WTC11 (cell line): ENCODE data around the gene VSIG10. TPM values are rescaled to one million over a fixed set of nuclear protein-coding genes. Genes with fewer than 3 reads are reported as not detected.
A peak's percentile ranks its signal among the peaks of the same experiment; 100 is the strongest.

Source experiments
- ATAC-seq: fragments of 200-7000 bp; cut with Tn5 transposase; 2 replicates; pipeline ENCODE4 v1.10.0; 2021; ENCODE audit warnings: mild to moderate bottlenecking, moderate library complexity
- CTCF ChIA-PET: fragments of 300-600 bp; sonication (Branson Sonifier 250); formaldehyde crosslinking; loops from one replicate; lab custom pipeline; 2021; ENCODE audit warnings: antibody characterized with exemption; lab: Charles Lee
- POLR2A ChIA-PET: fragments of 350-600 bp; sonication (Branson Sonifier 250); formaldehyde crosslinking; loops from one replicate; lab custom pipeline; 2021; ENCODE audit warnings: antibody characterized with exemption; lab: Charles Lee
- DNase-seq: peaks from one replicate; pipeline ENCODE4 v3.0.0; 2021; ENCODE audit warnings: low spot score
- H3K27ac Mint-ChIP-seq: 2 replicates; pipeline ENCODE4 v1.8.0; 2021; ENCODE audit warnings: mixed read lengths
- H3K27me3 Mint-ChIP-seq: 2 replicates; pipeline ENCODE4 v1.8.0; 2021; ENCODE audit warnings: low read depth, mild to moderate bottlenecking, moderate library complexity, mixed read lengths
- H3K36me3 Mint-ChIP-seq: 2 replicates; pipeline ENCODE4 v1.8.0; 2021; ENCODE audit warnings: mixed read lengths
- H3K4me1 Mint-ChIP-seq: 2 replicates; pipeline ENCODE4 v1.8.0; 2022; ENCODE audit warnings: mixed read lengths
- H3K4me3 Mint-ChIP-seq: 2 replicates; pipeline ENCODE4 v1.8.0; 2021; ENCODE audit warnings: mild to moderate bottlenecking, moderate library complexity, mixed read lengths
- H3K9me3 Mint-ChIP-seq: 2 replicates; pipeline ENCODE4 v1.8.0; 2021; ENCODE audit warnings: mixed read lengths
- ATF1 ChIP-seq: sonication (generic); formaldehyde crosslinking; IDR thresholded peaks from 2 replicates; pipeline ENCODE4 v1.8.1; 2023; ENCODE audit warnings: mild to moderate bottlenecking, moderate library complexity, missing genetic modification reagents
- CREM ChIP-seq: sonication (generic); formaldehyde crosslinking; IDR thresholded peaks from 2 replicates; pipeline ENCODE4 v1.8.1; 2022; ENCODE audit warnings: mild to moderate bottlenecking, missing genetic modification reagents, moderate library complexity
- ELF4 ChIP-seq: sonication (generic); formaldehyde crosslinking; IDR thresholded peaks from 2 replicates; pipeline ENCODE4 v1.8.1; 2022; ENCODE audit warnings: low read depth, mild to moderate bottlenecking, moderate library complexity, missing genetic modification reagents
- ETV6 ChIP-seq: sonication (generic); formaldehyde crosslinking; IDR thresholded peaks from 2 replicates; pipeline ENCODE4 v1.8.1; 2022; ENCODE audit warnings: mild to moderate bottlenecking, missing genetic modification reagents
- HMGA2 ChIP-seq: fragments of 250-450 bp; sonication (Bioruptor Pico); IDR thresholded peaks from 2 replicates; pipeline ENCODE4 v1.4.0; 2021; ENCODE audit warnings: mild to moderate bottlenecking, moderate library complexity
- KAT7 ChIP-seq: sonication (generic); formaldehyde crosslinking; IDR thresholded peaks from 2 replicates; pipeline ENCODE4 v1.8.1; 2023; ENCODE audit warnings: missing genetic modification reagents, mild to moderate bottlenecking, borderline replicate concordance
- NFATC4 ChIP-seq: fragments of 250-450 bp; sonication (Bioruptor Pico); IDR thresholded peaks from 2 replicates; pipeline ENCODE4 v1.9.0; 2021; ENCODE audit warnings: mild to moderate bottlenecking
- NR1H2 ChIP-seq: sonication (generic); formaldehyde crosslinking; IDR thresholded peaks from 2 replicates; pipeline ENCODE4 v1.9.0; 2021; ENCODE audit warnings: mild to moderate bottlenecking, moderate library complexity, missing genetic modification reagents
- PRRX2 ChIP-seq: fragments of 250-450 bp; sonication (Bioruptor Pico); IDR thresholded peaks from 2 replicates; pipeline ENCODE4 v1.8.0; 2021; ENCODE audit warnings: mild to moderate bottlenecking
- SP1 ChIP-seq: sonication (generic); formaldehyde crosslinking; conservative IDR thresholded peaks from 2 replicates; pipeline ENCODE4 v1.8.1; 2022; ENCODE audit warnings: missing genetic modification reagents
- TEAD1 ChIP-seq: sonication (generic); formaldehyde crosslinking; IDR thresholded peaks from 2 replicates; pipeline ENCODE4 v1.8.0; 2022; ENCODE audit warnings: mild to moderate bottlenecking, missing genetic modification reagents
- ZBTB21 ChIP-seq: sonication (generic); formaldehyde crosslinking; IDR thresholded peaks from 2 replicates; pipeline ENCODE4 v1.8.1; 2023; ENCODE audit warnings: mild to moderate bottlenecking, missing genetic modification reagents, borderline replicate concordance
- total RNA-seq: library from RNA; stranded (reverse); gene quantifications from 3 replicates; pipeline ENCODE4 v1.2.3, GENCODE V29; 2021
- TF ChIP-seq, protein P1 (sequence below): sonication (generic); formaldehyde crosslinking; IDR thresholded peaks from 2 replicates; pipeline ENCODE4 v1.8.1; 2023; ENCODE audit warnings: mild to moderate bottlenecking, missing genetic modification reagents, moderate library complexity
- TF ChIP-seq, protein P2 (sequence below): sonication (generic); formaldehyde crosslinking; IDR thresholded peaks from 2 replicates; pipeline ENCODE4 v1.8.1; 2023; ENCODE audit warnings: mild to moderate bottlenecking, missing genetic modification reagents, borderline replicate concordance
- TF ChIP-seq, protein P3 (sequence below): sonication (generic); formaldehyde crosslinking; IDR thresholded peaks from 2 replicates; pipeline ENCODE4 v1.8.1; 2022; ENCODE audit warnings: low read depth, mild to moderate bottlenecking, moderate library complexity, missing genetic modification reagents, borderline replicate concordance
- TF ChIP-seq, protein P4 (sequence below): sonication (generic); formaldehyde crosslinking; IDR thresholded peaks from 2 replicates; pipeline ENCODE4 v1.8.0; 2023; ENCODE audit warnings: missing genetic modification reagents, mild to moderate bottlenecking, borderline replicate concordance
- TF ChIP-seq, protein P5 (sequence below): fragments of 250-450 bp; sonication (Bioruptor Pico); IDR thresholded peaks from 2 replicates; pipeline ENCODE4 v1.9.0; 2021; ENCODE audit warnings: moderate library complexity, mild to moderate bottlenecking, inconsistent platforms, borderline replicate concordance
- TF ChIP-seq, protein P6 (sequence below): sonication (generic); formaldehyde crosslinking; IDR thresholded peaks from 2 replicates; pipeline ENCODE4 v1.8.0; 2023; ENCODE audit warnings: missing genetic modification reagents
- TF ChIP-seq, protein P7 (sequence below): sonication (generic); formaldehyde crosslinking; IDR thresholded peaks from 2 replicates; pipeline ENCODE4 v1.8.1; 2022; ENCODE audit warnings: low read depth, missing genetic modification reagents, borderline replicate concordance
- TF ChIP-seq, protein P8 (sequence below): sonication (generic); formaldehyde crosslinking; IDR thresholded peaks from 2 replicates; pipeline ENCODE4 v1.8.1; 2023; ENCODE audit warnings: mild to moderate bottlenecking, missing genetic modification reagents

The VSIG10 gene
- total RNA-seq, 1 experiment from 2014 or later, result 82.5 TPM

DNA sequence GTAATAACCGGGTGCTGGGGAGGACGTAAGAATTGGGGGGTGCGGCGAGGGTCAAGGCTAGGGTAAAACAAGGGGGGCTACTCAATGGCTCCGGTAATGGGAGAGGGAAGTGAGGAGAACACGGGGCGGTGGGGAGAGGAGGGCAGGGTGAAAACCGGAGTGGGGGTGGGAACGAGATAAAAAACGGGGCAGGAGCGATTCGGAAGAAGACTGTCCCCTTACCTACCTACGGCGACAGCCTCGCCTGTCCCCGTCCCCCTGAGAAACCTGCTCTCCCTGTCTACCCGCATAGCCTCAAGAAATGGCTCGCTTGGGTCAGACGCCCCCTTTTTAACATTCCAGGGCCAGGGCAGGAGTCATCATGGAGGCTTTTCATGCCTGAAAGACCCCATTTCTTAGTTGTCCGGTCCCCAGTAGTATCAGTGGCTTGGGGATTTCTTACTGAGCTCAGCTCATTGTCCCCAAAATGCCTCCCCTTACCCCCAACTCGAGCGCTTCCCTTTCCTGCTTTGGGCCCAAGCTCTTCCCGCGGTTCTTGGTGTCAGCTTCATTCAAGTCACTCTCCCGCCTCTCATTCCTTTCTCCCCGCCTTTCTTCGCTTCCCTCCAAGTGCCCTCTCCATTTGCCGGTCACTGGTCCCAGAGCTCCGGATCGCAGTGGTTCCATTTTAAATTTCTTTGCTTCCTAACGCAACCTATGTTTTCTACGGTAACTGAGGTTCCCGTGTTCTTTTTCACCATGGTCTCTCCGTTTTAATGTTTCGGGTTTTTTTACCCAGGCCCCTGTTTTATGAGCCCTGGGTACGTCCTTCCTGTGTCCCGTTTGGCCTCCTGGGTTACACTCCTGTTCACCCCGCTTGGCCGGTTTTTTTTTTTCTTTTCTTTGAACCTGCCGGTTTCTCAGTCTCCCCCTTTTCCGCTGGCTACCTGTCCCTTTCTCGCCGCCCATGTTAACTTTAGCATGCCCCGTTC, 41.7 kb downstream of the VSIG10 start:
- ChIA-PET POLR2A (interaction anchor here (0.9 to 2.0 kb wide), 3 partner anchors 41 to 188 kb away, joined by 3 to 5 read pairs (median 5); partner anchors contain the start of gene VSIG10), CTCF (interaction anchor here (0.6 to 1.2 kb wide), 4 partner anchors 58 to 313 kb away, joined by 3 to 7 read pairs (median 3); no protein-coding TSS in a partner anchor)
- ATAC-seq, result peak; percentile 47
- Mint-ChIP-seq H3K4me3 (peak overlapping the region; percentile 89), H3K9me3 (no peaks in the 10 kb centered on the region), H3K4me1 (peaks cover 45% of the 10 kb centered on the region), H3K36me3 (peaks cover 15% of the 10 kb centered on the region), H3K27me3 (no peaks in the 10 kb centered on the region), H3K27ac (peak overlapping the region; percentile 94)
- peak; percentile 42 for DNase-seq
- TF ChIP-seq, protein P1, sequence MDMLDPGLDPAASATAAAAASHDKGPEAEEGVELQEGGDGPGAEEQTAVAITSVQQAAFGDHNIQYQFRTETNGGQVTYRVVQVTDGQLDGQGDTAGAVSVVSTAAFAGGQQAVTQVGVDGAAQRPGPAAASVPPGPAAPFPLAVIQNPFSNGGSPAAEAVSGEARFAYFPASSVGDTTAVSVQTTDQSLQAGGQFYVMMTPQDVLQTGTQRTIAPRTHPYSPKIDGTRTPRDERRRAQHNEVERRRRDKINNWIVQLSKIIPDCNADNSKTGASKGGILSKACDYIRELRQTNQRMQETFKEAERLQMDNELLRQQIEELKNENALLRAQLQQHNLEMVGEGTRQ (CRISPR knock-in tag), result no peak
- no peak for TF ChIP-seq HMGA2 (CRISPR knock-in tag)
- TF ChIP-seq, protein P2, sequence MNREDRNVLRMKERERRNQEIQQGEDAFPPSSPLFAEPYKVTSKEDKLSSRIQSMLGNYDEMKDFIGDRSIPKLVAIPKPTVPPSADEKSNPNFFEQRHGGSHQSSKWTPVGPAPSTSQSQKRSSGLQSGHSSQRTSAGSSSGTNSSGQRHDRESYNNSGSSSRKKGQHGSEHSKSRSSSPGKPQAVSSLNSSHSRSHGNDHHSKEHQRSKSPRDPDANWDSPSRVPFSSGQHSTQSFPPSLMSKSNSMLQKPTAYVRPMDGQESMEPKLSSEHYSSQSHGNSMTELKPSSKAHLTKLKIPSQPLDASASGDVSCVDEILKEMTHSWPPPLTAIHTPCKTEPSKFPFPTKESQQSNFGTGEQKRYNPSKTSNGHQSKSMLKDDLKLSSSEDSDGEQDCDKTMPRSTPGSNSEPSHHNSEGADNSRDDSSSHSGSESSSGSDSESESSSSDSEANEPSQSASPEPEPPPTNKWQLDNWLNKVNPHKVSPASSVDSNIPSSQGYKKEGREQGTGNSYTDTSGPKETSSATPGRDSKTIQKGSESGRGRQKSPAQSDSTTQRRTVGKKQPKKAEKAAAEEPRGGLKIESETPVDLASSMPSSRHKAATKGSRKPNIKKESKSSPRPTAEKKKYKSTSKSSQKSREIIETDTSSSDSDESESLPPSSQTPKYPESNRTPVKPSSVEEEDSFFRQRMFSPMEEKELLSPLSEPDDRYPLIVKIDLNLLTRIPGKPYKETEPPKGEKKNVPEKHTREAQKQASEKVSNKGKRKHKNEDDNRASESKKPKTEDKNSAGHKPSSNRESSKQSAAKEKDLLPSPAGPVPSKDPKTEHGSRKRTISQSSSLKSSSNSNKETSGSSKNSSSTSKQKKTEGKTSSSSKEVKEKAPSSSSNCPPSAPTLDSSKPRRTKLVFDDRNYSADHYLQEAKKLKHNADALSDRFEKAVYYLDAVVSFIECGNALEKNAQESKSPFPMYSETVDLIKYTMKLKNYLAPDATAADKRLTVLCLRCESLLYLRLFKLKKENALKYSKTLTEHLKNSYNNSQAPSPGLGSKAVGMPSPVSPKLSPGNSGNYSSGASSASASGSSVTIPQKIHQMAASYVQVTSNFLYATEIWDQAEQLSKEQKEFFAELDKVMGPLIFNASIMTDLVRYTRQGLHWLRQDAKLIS (CRISPR knock-in tag), result no peak
- 0 out of 2 replicates have a peak, but pooled peaks have one; percentile 71 for TF ChIP-seq PRRX2 (CRISPR knock-in tag)
- TF ChIP-seq TEAD1 (CRISPR knock-in tag), result 0 out of 2 replicates have a peak, but pooled peaks have one; percentile 32
- TF ChIP-seq, protein P3, sequence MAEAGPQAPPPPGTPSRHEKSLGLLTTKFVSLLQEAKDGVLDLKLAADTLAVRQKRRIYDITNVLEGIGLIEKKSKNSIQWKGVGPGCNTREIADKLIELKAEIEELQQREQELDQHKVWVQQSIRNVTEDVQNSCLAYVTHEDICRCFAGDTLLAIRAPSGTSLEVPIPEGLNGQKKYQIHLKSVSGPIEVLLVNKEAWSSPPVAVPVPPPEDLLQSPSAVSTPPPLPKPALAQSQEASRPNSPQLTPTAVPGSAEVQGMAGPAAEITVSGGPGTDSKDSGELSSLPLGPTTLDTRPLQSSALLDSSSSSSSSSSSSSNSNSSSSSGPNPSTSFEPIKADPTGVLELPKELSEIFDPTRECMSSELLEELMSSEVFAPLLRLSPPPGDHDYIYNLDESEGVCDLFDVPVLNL, result no peak
- TF ChIP-seq ZBTB21 (CRISPR knock-in tag), result no peak
- 0 out of 2 replicates have a peak, but pooled peaks have one; percentile 16 for TF ChIP-seq ETV6
- TF ChIP-seq, protein P4, sequence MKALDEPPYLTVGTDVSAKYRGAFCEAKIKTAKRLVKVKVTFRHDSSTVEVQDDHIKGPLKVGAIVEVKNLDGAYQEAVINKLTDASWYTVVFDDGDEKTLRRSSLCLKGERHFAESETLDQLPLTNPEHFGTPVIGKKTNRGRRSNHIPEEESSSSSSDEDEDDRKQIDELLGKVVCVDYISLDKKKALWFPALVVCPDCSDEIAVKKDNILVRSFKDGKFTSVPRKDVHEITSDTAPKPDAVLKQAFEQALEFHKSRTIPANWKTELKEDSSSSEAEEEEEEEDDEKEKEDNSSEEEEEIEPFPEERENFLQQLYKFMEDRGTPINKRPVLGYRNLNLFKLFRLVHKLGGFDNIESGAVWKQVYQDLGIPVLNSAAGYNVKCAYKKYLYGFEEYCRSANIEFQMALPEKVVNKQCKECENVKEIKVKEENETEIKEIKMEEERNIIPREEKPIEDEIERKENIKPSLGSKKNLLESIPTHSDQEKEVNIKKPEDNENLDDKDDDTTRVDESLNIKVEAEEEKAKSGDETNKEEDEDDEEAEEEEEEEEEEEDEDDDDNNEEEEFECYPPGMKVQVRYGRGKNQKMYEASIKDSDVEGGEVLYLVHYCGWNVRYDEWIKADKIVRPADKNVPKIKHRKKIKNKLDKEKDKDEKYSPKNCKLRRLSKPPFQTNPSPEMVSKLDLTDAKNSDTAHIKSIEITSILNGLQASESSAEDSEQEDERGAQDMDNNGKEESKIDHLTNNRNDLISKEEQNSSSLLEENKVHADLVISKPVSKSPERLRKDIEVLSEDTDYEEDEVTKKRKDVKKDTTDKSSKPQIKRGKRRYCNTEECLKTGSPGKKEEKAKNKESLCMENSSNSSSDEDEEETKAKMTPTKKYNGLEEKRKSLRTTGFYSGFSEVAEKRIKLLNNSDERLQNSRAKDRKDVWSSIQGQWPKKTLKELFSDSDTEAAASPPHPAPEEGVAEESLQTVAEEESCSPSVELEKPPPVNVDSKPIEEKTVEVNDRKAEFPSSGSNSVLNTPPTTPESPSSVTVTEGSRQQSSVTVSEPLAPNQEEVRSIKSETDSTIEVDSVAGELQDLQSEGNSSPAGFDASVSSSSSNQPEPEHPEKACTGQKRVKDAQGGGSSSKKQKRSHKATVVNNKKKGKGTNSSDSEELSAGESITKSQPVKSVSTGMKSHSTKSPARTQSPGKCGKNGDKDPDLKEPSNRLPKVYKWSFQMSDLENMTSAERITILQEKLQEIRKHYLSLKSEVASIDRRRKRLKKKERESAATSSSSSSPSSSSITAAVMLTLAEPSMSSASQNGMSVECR (CRISPR knock-in tag), result 0 out of 2 replicates have a peak, but pooled peaks have one; percentile 30
- TF ChIP-seq, protein P5, sequence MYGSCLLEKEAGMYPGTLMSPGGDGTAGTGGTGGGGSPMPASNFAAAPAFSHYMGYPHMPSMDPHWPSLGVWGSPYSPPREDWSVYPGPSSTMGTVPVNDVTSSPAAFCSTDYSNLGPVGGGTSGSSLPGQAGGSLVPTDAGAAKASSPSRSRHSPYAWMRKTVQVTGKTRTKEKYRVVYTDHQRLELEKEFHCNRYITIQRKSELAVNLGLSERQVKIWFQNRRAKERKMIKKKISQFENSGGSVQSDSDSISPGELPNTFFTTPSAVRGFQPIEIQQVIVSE (CRISPR knock-in tag), result no peak
- peak; percentile 28; the same call in 1 of the 2 replicates for TF ChIP-seq NFATC4 (CRISPR knock-in tag)
- TF ChIP-seq SP1 (CRISPR knock-in tag), result peak; percentile 28; the same call in 1 of the 2 replicates
- TF ChIP-seq, protein P6, sequence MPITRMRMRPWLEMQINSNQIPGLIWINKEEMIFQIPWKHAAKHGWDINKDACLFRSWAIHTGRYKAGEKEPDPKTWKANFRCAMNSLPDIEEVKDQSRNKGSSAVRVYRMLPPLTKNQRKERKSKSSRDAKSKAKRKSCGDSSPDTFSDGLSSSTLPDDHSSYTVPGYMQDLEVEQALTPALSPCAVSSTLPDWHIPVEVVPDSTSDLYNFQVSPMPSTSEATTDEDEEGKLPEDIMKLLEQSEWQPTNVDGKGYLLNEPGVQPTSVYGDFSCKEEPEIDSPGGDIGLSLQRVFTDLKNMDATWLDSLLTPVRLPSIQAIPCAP (CRISPR knock-in tag), result 0 out of 2 replicates have a peak, but pooled peaks have one; percentile 22
- TF ChIP-seq, protein P7, sequence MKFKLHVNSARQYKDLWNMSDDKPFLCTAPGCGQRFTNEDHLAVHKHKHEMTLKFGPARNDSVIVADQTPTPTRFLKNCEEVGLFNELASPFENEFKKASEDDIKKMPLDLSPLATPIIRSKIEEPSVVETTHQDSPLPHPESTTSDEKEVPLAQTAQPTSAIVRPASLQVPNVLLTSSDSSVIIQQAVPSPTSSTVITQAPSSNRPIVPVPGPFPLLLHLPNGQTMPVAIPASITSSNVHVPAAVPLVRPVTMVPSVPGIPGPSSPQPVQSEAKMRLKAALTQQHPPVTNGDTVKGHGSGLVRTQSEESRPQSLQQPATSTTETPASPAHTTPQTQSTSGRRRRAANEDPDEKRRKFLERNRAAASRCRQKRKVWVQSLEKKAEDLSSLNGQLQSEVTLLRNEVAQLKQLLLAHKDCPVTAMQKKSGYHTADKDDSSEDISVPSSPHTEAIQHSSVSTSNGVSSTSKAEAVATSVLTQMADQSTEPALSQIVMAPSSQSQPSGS, result no peak
- TF ChIP-seq, protein P8, sequence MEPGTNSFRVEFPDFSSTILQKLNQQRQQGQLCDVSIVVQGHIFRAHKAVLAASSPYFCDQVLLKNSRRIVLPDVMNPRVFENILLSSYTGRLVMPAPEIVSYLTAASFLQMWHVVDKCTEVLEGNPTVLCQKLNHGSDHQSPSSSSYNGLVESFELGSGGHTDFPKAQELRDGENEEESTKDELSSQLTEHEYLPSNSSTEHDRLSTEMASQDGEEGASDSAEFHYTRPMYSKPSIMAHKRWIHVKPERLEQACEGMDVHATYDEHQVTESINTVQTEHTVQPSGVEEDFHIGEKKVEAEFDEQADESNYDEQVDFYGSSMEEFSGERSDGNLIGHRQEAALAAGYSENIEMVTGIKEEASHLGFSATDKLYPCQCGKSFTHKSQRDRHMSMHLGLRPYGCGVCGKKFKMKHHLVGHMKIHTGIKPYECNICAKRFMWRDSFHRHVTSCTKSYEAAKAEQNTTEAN (CRISPR knock-in tag), result no peak
- no peak for TF ChIP-seq ELF4 (CRISPR knock-in tag)
- no peak for TF ChIP-seq CREM (CRISPR knock-in tag)
- 0 out of 2 replicates have a peak, but pooled peaks have one; percentile 22 for TF ChIP-seq KAT7 (CRISPR knock-in tag)
- TF ChIP-seq ATF1 (CRISPR knock-in tag), result no peak
- no peak for TF ChIP-seq NR1H2
